GM12873 (cell line): ENCODE data around the gene HBQ1.

Experiments used
- TF ChIP-seq, protein P1 (sequence below): IDR thresholded peaks from 2 replicates; pipeline ENCODE4 v1.5.1; 2012; ENCODE audit warnings: low read depth, mild to moderate bottlenecking, moderate library complexity, low read length, control low read depth; ENCODE audit not compliant: insufficient read depth; ENCODE audit errors: missing control alignments

Gene HBQ1

DNA sequence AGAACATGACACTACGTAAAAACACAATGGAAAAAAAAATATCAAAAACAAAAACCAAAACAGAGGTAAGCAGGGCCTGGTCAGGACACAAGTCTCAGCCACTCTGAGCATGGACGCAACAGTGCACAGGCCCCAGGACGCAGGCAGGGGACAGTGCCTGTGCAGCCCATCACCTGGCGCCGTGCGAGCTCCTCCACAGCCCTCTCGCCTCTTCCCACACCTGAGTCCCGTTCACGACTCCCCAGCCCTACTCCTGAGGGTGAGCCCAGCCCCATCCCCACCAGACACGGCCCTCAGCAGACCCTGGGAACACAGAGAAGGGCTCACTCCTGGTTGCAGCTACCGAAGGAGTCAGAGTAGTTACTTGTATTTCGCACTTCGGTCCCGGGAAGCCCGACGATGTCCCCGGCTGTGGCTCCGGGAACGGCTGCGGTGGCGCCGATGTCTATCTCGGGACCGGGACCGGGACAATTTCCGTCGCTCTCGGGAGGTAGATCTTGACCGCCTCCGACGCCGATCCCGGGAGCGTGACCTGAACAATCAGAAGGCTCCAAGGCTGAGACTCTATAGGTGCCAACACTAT, 9.4 kb downstream of the HBQ1 start:
- TF ChIP-seq, protein P1, sequence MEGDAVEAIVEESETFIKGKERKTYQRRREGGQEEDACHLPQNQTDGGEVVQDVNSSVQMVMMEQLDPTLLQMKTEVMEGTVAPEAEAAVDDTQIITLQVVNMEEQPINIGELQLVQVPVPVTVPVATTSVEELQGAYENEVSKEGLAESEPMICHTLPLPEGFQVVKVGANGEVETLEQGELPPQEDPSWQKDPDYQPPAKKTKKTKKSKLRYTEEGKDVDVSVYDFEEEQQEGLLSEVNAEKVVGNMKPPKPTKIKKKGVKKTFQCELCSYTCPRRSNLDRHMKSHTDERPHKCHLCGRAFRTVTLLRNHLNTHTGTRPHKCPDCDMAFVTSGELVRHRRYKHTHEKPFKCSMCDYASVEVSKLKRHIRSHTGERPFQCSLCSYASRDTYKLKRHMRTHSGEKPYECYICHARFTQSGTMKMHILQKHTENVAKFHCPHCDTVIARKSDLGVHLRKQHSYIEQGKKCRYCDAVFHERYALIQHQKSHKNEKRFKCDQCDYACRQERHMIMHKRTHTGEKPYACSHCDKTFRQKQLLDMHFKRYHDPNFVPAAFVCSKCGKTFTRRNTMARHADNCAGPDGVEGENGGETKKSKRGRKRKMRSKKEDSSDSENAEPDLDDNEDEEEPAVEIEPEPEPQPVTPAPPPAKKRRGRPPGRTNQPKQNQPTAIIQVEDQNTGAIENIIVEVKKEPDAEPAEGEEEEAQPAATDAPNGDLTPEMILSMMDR, result no peak

DNA sequence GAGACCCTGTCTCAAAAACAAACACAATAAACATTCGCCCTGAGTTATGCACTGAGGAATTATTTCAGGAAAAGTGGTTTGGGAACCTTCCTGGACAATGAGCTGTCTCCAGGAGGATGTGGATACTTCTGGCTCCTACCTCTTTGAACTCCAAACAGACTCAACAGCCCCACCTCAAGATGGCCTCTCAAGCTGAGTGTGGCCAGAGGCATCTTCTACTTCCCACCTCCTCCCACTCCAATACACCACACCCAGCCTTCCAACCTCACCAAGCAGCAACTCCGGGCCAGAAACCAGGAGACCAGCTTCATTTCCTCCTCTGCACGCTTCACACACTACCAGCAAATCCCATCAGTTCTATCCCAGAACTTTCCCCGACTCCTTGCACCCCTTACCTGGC, 11.6 kb downstream of the HBQ1 start:
- TF ChIP-seq, protein P1, result no peak

DNA sequence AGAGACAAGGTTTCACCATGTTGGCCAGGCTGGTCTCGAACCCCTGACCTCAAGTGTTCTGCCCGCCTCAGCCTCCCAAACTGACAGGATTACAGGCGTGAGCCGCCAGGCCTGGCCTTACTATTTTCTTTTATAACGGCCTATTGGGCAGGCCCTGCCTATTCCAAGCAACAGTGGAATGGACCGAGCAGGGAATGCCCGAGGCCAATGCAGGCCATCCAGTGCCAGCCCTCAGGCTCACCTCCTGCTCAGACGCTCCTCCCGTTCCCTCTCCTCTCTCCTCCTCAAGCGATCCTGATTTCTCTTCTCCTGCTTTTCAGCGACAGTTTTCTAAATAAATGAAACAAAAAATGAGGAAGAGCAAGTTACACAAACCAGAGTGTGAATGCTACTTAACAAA, 12.4 kb downstream of the HBQ1 start:
- TF ChIP-seq, protein P1, result no peak

DNA sequence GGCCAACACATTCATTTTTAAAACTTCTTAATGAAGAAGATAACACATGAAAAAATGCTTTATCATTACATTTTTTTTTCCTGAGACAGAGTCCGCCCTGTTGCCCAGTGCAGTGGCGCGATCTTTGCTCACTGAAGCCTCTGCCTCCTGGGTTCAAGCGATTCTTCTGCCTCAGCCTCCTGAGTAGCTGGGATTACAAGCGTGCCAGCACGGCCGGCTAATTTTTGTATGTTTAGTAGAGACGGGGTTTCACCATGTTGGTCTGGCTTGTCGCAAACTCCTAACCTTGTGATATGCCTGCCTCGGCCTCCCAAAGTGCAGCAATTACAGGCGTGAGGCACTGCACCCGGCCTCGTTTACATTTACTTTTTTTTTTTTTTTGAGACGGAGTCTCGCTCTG, 13.2 kb downstream of the HBQ1 start:
- TF ChIP-seq, protein P1, result no peak

DNA sequence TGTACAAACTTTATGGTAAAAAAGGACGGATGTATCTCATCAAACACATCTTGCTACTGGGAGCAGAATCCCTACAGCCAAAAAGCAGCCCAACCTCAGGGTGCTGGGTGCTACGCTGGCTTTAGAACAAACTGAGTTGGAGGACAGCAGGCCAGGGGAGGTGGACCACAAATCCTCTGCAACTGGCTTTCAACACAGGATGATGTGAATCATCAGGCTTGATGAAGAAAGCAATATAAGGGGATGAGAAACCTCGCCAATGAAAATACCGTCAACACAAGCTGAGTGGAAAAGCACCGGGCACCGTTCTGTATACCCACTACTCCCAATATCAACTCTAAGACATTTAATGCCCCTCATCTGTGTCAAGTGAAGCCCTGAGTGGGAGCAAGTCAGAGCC, 14.3 kb downstream of the HBQ1 start:
- TF ChIP-seq, protein P1, result no peak

DNA sequence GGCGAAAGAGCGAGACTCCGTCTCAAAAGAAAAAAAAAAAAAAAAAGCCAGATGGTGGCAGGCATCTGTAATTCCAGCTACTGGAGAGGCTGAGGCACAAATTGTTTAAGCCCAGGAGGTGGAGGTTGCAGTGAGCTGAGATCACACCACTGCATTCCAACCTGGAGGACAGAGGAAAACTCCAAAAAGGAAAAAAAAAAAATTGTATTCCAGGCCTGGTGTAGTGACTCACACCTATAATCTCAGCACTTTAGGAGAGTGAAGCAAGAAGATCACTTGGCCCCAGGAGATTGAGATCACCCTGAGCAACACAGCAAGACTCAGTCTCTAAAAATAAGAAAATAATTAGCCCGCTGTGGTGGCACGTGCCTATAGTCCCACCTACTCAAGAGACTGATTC, 20.1 kb downstream of the HBQ1 start:
- TF ChIP-seq, protein P1, result no peak

DNA sequence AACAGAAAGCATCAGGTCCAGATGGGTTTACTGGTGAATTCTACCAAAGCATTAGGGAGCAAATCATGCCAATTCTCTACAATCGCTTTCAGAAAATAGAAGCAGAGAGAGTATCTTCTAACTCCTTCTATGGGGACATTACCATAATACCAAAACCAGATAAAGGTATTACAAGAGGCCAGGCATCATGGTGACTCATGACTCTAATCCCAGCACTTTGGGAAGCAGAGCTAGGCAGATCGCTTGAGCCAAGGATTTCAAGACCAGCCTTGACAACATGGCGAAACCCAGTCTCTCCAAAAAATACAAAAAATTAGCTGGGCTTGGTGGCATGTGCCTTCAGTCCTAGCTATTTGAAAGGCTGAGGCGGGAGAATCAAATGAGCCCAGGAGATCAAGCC, 23.0 kb downstream of the HBQ1 start:
- TF ChIP-seq, protein P1, result no peak
